GM19463 (cell line): ENCODE data around the gene SPATA21.
"Not testable (repeated sequence)": the region's sequence is repeated elsewhere in the genome, so short reads cannot be mapped to it uniquely, and the experiment has no call there.

Experiments
- ATAC-seq: cut with Tn5 transposase; IDR thresholded peaks from one replicate; pipeline ENCODE4 v1.9.1; 2021; ENCODE audit warnings: mild to moderate bottlenecking, moderate library complexity; ENCODE audit not compliant: unreplicated experiment

Gene SPATA21

DNA sequence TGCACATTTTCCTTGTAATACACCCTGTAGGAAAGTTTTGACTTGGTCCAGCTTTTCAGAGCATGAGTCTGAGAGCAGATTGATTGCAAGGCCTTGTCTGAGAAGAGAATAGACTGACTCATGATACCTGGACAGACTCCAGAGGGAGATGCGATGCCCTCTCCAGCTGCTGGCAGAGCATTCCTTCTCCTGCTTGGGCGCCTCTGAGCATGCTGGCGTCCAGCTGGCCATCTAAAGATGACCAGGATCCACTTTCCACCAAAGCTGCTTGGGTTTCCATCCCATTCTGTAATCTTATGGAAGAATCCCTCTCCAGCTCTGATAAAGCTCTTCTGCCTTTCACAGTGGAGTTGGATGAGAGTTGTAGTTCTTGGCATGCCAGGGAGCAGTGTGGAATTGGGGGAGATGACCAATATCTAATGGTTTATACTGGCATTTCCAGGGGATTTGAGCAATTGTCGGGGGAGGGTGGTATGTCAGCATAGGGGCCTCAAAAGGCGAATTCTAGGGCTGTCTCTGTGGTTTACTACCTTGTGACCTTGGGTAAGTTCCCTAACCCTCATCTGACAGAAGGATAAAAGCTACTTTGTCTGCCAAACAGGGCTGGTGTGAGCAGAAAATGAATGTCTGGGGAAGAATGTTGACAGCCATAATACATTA lies 50.6 kb downstream of the SPATA21 start:
- ATAC-seq, result no peak

DNA sequence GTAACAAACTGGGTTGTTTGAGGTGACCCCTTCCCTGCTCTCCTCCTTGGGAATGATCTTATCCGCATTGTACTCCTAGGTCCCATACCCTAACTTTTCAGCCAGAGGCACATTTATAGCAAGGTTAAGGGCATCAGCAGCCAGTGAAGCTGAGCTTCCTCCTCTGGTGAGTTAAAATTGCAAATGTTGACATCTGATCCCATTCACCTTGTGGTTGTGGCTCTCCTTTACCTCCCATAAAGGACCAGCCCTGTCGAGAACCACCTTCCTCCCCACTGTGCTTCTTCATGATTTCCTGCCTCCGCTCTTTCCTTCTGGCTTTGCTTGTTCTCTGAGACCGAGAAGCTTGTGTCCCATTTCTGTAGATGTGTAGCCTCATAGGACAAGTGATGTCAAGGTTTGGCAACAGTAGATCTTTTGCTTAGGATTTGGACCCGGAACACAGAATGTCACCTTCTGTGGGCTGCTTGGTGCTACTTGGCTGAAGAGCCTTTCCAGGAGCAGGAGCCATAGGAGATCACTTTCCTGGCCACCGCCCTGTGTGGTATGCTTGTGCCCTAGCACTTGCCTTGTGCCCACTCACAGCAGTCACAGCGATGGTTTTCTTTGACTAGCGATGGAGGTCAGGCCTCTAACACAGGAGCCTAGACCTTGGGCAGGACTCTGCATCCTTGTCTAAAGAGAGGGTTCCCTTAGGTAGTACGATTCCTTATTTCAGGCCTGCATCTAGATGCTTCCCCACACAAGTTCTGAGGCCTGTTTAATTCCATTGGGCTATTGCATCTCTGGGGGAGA lies 51.4 kb downstream of the SPATA21 start:
- ATAC-seq, result no peak

DNA sequence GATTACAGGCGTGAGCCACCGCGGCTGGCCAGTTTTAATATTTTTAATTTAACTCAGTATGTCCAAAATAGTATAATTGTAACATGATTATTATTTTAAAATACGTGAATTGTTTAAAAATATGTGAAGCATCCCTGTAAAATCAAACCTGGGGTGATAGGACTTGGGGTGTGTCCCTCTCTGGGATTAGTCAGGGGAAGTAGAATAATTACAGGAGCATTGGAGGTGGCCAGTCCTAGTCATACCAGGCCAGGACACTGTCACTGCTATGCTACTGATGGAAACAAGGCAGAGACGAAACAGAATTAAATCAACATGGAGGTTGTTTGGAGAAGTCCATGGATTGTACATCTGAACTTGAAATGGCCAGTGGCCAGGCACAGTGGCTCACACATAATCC lies 53.3 kb downstream of the SPATA21 start:
- no peak for ATAC-seq

DNA sequence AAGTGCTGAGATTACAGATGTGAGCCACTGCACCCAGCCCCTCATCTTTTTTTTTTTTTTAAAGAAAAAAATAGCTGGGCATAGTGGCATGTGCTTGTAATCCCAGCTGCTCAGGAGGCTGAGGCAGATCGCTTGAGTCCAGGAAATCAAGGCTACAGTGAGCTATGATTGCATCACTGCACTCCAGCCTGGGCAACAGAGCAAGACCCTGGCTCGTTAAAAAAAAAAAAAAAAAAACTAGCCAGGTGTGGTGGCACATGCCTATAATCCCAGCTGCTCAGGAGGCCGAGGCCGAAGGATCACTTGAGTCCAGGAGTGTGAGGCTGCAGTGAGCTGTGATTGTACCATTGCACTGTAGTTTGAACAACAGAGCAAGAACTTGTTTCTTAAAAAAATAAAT lies 56.4 kb downstream of the SPATA21 start:
- no peak for ATAC-seq

DNA sequence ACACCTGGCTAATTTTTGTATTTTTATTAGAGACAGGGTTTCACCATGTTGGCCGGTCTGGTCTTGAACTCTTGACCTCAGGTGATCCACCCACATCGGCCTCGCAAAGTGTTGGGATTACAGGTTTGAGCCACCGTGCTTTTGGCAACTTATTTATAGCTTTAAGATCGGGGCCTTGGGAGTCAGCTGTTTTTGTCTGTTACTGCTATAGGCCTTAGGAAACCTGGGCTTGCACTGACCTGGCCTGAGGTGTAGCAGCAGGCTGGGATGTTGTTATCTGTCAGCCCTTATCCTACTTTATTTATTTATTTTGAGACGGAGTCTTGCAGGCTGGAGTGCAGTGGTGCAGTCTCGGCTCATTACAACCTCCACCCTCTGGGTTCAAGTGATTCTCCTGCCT lies 58.8 kb downstream of the SPATA21 start:
- no peak for ATAC-seq

DNA sequence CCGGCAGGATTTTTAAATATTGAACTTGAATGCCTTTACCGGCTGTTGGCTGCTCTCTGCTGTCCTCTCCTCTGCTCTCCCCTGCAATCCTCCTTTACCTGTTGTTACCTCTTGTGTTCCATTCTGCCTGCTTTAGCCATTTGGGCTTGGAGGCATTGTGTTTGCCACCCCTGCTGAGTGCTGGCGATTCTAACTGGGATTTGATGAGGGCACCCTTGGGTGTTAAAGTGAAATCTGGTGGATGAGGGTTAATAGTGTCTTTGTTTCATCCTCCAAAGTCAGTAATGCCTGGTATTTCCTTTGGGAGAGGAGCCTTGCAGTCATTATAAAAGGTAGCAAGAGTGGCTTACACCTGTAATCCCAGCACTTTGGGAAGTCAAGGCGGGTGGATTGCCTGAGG lies 60.3 kb downstream of the SPATA21 start:
- ATAC-seq, result no peak

DNA sequence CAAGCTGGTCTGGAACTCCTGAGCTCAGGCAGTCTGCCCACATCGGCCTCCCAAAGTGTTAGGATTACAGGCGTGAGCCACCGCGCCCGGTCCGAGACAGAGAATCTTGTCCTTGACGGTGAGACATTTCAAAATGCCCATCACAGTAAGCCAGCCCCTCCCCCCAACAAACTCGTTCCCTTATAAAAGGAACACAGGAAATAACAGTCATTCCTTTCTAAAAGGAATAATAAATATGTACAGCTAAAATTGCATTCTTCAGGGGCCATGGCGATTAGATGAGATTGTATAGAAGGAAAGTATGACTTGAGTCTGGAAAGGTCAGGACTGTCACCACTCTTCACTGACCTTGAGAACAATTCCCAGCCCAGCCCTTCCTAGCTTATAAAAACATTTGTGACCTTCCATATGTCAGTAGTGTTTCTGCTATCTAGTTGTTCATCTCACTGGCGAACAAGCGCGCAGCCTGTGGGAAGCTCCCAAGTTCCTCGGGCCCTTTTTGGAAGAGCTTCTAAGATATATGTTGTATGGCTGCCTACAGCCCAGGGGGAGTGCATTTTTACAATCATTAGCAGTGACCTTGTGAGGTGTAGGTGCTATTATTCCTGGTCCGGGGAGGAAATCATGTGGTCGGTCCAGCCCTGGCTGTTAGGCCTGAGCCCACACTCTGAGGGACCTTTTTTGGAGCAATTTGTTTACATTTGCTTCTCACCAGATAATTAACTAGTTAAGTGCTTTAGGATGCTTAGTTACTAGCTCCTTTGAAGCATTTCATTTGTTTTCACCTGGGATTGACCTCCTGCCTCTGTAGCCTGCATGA lies 61.5 kb downstream of the SPATA21 start:
- no peak for ATAC-seq

DNA sequence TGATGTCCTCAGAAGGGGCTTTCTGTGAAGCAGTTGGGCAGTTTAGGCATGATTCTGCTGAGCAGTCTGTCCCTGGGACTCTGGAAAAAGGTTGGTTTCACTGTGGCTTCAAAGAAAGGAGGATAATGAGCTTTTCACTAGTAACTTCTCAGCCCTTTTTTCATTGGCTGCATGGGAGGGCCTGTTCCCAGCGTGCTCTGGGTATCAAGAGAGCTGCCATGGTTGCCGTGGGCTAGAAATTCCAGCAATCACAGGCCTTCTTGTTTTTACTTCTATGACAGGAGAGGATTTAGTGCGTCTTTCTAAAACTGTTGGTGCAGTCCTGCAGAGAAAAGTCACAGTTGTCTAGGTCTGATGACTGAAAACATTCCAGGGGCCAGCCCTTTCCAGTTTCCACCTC lies 63.0 kb downstream of the SPATA21 start:
- no peak for ATAC-seq

DNA sequence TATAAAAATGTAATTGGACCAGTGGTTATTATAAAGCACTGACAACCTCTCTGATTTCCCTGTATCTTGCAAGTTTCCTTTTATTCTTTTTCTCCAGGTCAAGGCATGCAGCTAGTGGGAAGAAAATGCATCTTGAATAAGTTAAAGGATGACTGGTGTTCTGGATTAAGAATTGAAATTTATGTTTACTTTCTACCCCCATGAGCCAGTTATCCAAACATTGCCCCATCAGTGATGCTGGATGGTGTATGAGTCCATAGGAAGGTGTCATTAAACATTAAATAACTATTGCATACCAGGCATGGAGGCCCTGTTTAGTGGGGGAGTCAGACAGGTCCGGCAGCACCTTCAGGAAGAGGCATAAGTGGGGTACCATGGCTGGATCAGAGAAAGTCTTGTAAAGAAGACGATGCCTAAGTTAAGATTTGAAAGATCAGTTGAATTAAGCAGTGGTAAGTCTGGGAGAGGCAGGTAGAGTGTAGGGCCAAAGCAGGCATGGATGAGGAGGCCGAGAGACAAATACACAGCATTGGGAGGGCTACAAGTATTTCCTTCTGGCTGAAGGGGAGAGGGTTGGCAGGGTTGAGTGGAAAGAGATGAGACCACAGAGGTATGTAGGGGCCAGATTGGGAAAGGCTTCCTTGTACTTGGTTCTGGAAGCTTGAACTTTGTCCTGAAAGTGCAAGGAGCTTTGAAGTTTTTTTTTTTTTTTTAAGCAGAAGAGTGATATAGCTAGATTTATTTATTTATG lies 64.5 kb downstream of the SPATA21 start:
- no peak for ATAC-seq

DNA sequence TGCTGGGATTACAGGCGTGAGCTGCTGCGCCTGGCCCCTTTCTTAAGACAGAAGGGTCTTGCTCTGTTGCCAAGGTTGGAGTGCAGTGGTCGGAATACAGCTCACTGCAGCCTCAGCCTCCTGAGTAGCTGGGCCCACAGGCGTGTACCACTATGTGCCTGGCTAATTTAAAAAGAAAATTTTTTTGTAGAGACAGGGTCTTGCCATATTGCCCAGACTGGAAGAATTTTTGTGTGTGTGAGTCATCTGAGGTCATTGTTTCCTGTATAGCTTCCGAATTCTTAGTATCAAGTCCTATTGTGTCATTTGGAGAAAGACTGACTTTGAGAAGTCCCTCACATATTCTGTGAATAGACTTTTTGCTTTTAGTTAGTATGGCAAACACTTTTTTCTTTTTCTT lies 65.5 kb downstream of the SPATA21 start:
- ATAC-seq, result no peak

DNA sequence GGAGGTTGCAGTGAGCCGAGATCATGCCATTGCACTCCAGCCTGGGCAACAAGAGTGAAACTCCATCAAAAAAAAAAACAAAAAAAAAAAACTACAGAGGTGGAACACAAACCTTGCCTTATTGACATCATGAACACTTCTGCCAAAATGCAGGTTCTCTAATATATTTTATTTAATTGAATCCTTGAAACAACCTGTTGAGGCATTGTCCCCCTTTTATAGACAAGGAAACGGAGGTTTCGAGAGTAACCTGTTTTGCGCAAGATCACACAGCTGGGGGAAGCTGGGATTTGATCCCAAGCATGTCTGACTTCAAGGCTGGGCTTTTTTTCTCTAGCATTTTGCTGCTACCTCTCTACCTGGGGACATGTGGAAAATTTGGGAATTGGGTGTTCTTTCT lies 67.4 kb downstream of the SPATA21 start:
- no peak for ATAC-seq

DNA sequence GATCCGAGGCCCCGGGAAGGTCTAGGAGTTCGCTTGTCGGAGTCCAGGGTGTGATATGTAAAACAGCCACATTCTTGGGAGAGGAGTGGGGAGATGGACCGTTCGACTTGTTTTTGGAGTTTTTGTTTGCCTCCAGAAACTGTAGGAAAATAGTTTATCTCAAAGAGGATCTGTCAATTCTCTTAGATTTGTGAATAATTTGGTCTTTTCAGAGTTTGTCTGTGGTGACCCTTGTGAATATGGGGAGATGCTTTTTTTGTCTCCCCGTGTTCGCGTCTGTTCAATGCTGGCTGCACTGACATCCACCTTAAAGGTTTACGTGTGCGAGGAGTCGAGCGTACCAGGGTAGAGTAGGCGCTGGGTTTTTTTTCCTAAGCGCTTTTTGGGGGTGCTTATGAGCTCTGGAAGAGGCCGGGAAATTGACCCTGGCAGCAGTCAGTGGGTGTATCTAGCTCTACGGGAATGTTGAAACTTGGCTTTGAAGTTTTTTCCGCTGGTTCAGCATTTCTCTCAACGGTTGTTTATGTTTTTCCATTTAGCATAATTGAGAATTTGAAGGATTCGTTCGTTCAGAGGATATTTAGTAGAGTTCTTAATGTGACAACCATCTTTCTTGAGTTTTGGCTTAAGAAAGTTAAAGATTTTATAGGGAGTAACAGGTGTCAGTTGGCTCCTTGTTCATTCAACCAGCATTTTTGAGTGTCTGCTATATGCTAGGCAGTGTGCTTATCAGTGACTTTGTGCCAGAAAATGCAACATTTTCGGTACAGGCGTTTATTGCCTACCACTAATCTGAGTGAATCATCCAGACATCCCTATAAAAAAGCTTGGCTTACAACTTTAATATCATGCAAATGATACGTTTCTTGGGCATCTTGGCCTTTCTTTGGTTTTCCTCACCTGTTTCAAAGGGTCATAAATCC lies 69.0 kb downstream of the SPATA21 start:
- no peak for ATAC-seq

DNA sequence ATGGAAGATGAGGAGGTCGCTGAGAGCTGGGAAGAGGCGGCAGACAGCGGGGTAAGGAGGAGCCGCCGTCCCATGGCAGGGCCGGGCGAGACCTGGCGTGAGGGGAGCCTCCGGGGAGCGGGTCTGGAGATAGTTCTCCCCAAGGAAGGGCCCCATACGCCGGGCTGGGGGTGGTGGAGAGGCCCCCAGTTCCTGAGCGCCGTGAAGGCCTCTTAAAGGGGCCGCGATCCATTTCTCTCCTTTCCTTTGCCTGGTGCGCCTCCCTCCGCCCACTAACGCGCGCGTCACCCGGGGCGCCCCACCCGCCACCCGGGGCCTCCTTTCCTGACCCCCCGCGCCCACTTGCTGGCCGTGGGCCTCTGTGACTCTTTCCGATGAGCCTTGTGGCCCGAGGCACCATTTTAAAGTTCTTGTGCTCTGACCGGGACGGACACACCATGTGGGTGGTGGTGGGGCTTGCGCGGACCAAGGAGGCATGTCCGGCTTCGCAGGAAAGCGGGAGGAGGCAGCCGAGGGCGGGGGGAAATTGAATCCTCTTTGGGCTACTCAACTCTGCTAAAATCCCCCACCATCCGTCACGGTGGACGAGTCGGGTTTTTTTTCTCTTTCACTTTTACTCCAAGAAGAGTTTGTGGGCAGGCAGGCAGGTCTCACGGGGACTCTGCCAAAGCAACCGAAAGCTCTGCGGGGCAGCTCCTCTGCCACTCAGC lies 69.8 kb downstream of the SPATA21 start:
- peak; percentile 46 for ATAC-seq

DNA sequence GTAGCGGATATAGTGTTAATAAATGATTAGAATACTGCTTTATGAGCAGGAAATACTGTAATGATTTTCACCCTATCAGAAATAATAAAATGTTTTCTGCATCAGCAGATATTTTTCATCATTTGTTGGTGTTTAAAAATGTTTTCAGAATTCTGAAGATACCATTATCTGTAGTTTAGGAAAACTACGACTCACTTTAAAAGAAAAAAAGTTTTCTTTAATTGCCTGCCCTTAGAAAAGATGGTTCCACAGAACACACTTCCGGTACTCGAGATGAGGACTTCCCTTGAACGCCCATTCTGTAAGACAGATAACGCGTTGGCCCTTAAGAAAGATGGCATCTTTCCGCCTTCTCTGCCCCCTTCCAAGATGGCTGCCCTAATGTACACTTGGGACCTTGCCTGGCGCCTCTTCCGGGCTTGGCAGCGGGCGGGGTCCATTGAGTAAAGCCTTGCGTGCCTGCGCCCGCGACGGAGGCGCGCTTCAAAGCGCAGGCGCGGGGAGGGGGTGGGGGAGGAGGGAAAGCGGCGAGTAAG lies 70.4 kb downstream of the SPATA21 start, which contains the start of gene SZRD1:
Gene SZRD1, plus strand, starts transcription at position 521 of the 536 bp plus-strand sequence. CDS start 16 bp downstream, outside the sequence.
- peak; percentile 80 for ATAC-seq

DNA sequence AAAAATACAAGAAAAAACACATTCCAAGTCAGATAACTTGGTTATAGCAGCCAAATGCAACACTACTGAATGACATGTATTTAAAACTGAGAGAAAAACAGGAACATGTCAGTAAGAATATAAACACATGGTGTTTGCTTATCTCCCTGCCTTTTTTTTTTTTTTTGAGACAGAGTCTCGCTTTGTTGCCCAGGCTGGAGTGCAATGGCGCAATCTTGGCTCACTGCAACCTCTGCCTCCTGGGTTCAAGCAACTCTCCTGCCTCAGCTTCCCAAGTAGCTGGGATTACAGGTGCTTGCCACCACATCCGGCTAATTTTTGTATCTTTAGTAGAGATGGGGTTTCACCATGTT lies 72.1 kb downstream of the SPATA21 start:
- ATAC-seq, result not testable (repeated sequence)

DNA sequence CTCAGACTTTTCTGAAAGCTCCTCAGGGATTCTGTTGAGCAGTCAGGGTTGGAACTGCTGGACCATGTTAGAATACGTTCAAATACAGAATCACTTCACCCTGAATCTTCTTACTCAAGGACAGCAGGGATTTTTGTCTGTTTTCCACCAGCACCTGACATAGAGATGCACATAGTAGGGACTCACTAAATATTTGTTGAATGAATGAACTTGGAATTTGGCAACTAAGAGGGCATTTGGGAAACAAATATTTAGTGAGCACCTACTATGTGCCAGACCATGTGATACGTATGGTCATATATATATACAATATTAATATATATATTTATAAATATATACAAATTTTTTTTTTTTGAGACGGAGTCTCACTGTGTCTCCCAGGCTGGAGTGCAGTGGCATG lies 80.4 kb downstream of the SPATA21 start:
- no peak for ATAC-seq

DNA sequence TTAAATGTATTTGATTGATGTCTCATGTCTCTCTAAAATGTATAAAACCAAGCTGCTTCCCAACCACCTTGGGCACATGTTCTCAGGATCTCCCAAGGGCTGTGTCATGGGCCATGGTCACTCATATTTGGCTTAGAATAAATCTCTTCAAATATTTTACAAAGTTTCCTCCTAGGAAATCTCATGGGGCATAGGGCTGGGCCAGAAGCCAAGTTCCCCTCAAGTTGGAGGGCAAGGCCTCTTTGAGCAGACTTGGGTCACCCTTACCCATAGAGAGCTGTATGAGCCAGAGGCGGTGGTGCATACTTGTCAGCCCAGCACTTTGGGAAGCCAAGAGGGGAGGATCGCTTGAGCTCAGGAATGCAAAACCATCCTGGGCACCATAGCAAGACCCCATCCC lies 82.6 kb downstream of the SPATA21 start:
- no peak for ATAC-seq

DNA sequence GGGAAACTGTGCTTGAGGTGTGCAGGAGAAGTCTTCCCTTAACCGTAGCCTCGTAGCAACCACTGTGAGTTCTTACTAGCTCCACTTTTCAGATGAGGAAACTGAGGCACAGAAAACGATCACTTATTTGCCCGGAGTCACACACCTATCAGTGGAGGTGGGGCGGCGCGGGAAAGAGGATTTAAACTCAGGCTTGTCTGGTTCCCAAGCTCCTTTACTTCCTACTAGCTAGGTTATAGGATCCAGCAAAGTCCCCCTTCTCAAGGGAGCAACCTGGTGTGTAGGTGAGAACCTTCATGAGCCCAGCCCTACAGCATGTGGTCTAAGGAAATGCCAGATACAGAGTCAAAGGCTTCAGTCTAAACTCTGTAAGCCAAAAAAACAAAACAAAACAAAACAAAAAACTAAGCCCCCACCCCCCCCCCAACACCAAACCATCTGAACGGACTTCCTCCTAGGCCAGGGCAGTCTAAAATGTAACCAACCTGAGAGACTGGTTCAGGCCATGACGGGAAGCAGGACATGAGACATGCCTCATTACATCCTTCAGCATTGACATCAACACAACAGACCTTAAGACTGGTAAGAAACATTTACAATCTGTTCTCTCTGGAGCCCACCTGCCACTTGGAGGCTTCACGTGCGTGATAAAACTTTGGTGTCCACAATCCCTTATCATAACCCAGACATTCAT lies 84.2 kb downstream of the SPATA21 start:
- no peak for ATAC-seq
